A549 treated with GW870086 at 1 μM for 4 hours (cell line): ENCODE measurements around the gene DDB1. TPM values are rescaled to one million over a fixed set of nuclear protein-coding genes. Genes with fewer than 3 reads are reported as not detected.

Experiments used
- total RNA-seq: library from RNA; stranded (reverse); fragments of 200-300 nt; extraction: Qiagen RNA extraction; gene quantifications from 5 replicates; pipeline ENCODE4 v1.2.3, GENCODE V29; 2022; ENCODE audit warnings: low read depth

The DDB1 gene
- total RNA-seq: 162 to 166 TPM (median 163 TPM) in 5 replicates

DNA sequence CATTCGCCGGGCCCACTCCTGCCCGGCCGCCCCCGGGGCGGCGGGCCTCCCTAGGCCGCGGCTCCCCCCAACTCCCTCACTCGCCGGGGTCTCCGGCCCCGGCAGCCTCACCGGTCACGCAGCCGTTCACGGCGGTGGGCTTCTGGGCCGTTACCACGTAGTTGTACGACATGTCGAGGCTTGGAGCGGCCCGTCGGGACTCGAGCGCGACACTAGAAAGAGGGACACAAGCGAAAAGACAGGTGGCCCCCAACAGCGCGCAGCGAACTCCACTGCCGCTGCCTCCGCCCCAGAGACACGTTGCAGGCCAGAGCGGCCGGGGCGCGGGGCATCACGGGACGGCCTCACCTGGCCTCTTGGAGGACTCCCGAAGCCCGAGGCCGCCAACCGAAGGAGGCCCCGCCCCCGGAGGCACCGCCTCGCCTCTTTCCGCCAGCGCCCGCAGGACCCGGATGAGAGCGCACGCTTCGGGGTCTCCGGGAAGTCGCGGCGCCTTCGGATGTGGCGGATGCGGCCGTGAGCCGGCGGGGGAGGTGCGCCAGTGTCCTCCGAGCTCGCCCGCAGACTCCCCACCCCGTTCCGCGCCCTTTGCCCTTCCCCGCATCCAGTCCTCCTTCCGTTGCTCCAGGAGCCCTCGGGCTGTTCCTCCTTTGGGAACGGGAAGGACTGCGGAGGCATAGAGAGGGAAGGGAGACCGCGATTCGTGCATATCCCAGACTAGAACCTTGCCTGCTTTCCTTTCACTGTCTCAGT lies at the start of gene DDB1, which contains the start of gene TKFC:
TSS of gene DDB1 (minus strand) at position 309 of the 753 bp plus-strand sequence. CDS start at position 172, 137 bp downstream.
TSS of gene TKFC (plus strand) at position 432 of the 753 bp plus-strand sequence. CDS start 1,501 bp downstream, outside the sequence.

DNA sequence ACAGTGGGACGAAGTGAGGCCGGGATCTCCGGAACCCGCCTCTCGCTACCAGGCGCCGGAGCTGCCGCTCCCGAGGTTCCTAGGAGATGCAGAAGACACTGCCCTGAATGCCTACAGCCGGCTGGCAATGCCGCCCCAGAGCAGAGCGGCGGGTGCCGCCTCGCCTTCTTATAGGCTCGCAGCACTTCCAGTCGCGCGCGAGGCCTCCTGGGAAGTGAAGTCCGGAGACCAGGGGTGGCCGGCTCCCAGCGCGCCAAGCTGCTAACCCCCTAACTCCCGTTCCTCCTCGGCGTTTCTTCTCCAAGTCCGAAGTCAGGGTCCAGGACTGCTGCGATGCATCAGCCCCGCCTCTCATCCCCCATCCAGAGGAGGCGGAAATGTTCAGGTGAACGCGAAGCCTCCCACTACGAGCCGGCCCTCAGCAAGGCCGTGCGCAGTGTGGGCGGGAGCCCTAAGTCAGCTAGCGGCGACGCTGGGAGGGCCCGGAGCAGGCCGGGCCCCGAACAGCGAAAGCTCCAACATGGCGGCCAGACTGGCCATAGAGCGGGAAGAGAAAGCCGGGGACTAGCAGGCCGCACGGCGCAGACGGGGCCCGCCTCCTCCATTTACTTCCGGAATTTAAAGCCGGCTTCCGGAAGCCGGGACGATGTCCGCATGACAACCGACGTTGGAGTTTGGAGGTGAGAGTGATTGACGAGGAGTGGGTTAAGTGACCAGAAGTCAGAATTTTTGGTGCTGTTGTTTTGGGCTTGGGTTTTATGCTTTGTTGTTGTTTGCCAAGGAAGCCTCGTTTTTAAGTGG lies 29.0 kb upstream of the DDB1 start, which contains the start of the genes CYB561A3 and TMEM138:
TSS of gene CYB561A3 (minus strand) at position 142 of the 801 bp plus-strand sequence. CDS start 5,169 bp downstream, outside the sequence.
TSS of gene TMEM138 (plus strand) at position 634 of the 801 bp plus-strand sequence. CDS start 2,017 bp downstream, outside the sequence.

DNA sequence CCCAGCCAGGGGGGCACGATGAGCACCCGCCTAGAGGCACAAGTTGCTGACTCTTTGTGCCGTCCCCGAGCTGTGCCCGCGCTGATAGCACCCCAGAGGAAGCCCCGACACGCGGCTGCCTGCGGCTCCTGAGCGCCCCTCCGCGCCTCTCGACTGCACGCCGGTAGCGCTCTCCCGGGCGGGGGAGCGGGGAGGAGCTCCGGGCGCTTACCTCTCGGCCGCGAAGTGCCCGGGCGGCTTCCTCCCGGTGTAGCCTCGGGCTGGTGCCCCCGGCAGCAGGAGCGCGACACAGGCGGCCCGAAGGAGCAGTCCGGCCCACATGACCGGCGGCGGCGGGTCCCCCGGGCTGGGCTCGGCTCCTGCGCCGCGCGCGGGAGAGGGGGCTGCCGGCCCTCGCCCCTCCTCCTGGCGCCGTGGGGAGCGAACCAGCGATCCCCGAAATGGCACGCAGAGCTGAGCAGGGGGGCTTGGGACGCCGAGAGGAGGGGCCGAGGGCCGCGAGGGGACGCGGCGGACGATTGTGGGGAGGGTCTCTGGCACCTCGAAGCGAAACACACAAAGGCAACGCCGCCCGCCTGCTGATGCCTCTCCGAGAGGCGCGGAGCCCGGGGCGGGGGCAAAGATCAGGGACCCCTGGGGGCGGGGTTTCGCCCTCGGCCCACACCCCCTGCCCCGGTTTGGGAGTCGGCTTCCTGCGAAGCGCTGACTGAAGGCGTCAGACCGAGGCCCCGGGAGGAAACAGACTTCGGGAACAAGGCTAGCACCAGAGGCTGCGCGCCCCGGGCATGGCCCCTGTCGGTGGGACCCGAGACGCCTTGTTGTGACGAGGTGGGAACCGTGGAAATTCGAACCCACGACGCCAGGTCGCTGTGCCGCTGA lies 37.9 kb downstream of the DDB1 start, which contains the start of gene VWCE:
TSS of gene VWCE (minus strand) at position 600 of the 879 bp plus-strand sequence. CDS start at position 321, 279 bp downstream.

Other genes starting within 250 kb of the DDB1 start
- not detected in 5 replicates for gene CD5, start 230.6 kb downstream of the DDB1 start, total RNA-seq
- gene VPS37C, start 171.7 kb downstream of the DDB1 start, total RNA-seq: 14.0 to 18.3 TPM (median 16.9 TPM) in 5 replicates
- gene PGA3, start 129.6 kb downstream of the DDB1 start, total RNA-seq: not detected in 5 replicates
- gene PGA4, start 110.8 kb downstream of the DDB1 start, total RNA-seq: not detected in 5 replicates
- not detected in 5 replicates for gene PGA5, start 91.9 kb downstream of the DDB1 start, total RNA-seq
- 0.61 to 0.90 TPM (median 0.68 TPM) in 5 replicates for gene VWCE, start 37.8 kb downstream of the DDB1 start, total RNA-seq
- 36.9 to 79.4 TPM (median 69.0 TPM) in 5 replicates for gene TKFC, start 123 bp upstream of the DDB1 start, total RNA-seq
- gene CYB561A3, start 28.8 kb upstream of the DDB1 start, total RNA-seq: 33.9 to 46.9 TPM (median 45.0 TPM) in 5 replicates
- 83.9 to 99.4 TPM (median 94.0 TPM) in 5 replicates for gene TMEM138, start 29.3 kb upstream of the DDB1 start, total RNA-seq
- 16.2 to 18.2 TPM (median 17.1 TPM) in 5 replicates for gene TMEM216, start 59.5 kb upstream of the DDB1 start, total RNA-seq
- 63.0 to 74.3 TPM (median 72.0 TPM) in 5 replicates for gene CPSF7, start 96.9 kb upstream of the DDB1 start, total RNA-seq
- gene SDHAF2, start 97.0 kb upstream of the DDB1 start, total RNA-seq: 40.7 to 52.2 TPM (median 44.8 TPM) in 5 replicates
- 0.09 to 0.21 TPM (median 0.17 TPM) in 5 replicates for gene LRRC10B, start 175.6 kb upstream of the DDB1 start, total RNA-seq
- gene SYT7, start 248.0 kb upstream of the DDB1 start, total RNA-seq: 0.96 to 2.0 TPM (median 1.5 TPM) in 5 replicates